Gastroesophageal sphincter (tissue), 4 donors: ENCODE data around the gene FFAR3. TPM values are rescaled to one million over a fixed set of nuclear protein-coding genes. Genes with fewer than 3 reads are reported as not detected.

Experiments
- ATAC-seq: fragments of 150-250 bp; one replicate; pipeline ENCODE4 v1.9.1; 2016; ENCODE audit warnings: mild to moderate bottlenecking, moderate library complexity
- H3K27ac ChIP-seq, 4 donors: fragments of 200-600 bp; sonication (generic) in 3 of 4; 1 replicate in 3 of 4; 2 replicates in 1 of 4; pipeline ENCODE4 v1.5.1; 2016 to 2019
- H3K27me3 ChIP-seq: fragments of 200-600 bp; sonication (generic); one replicate; pipeline ENCODE4 v1.5.1; 2019
- H3K36me3 ChIP-seq, 2 donors: fragments of 200-600 bp; sonication (generic); one replicate each; pipeline ENCODE4 v1.5.1; 2019; ENCODE audit warnings: control low read depth in 1 of 2
- H3K4me1 ChIP-seq, 3 donors: fragments of 200-600 bp; sonication (generic); 1 replicate in 2 of 3; 2 replicates in 1 of 3; pipeline ENCODE4 v1.5.1; 2016 to 2019; ENCODE audit warnings: control low read depth in 2 of 3
- H3K4me3 ChIP-seq, 2 donors: fragments of 200-600 bp; sonication (generic); one replicate each; pipeline ENCODE4 v1.5.1; 2019; ENCODE audit warnings: mild to moderate bottlenecking in 1 of 2, moderate library complexity in 1 of 2
- H3K9me3 ChIP-seq, 3 donors: fragments of 200-600 bp; sonication (generic); one replicate each; pipeline ENCODE4 v1.5.1; 2017 to 2019; ENCODE audit warnings: control low read depth in 2 of 3
- CTCF ChIP-seq, 4 experiments: fragments of 200-600 bp in 2 of 4; fragments of 450-650 bp in 2 of 4; sonication (generic) in 1 of 4; IDR thresholded peaks; one replicate each; pipeline ENCODE4 v1.5.1; 2017 to 2019; ENCODE audit warnings: antibody characterized with exemption in 4 of 4, mild to moderate bottlenecking in 2 of 4, moderate library complexity in 2 of 4
- EP300 ChIP-seq: sonication (generic); formaldehyde crosslinking; IDR thresholded peaks from one replicate; pipeline ENCODE4 v1.6.1; 2017; ENCODE audit warnings: antibody characterized with exemption, mild to moderate bottlenecking
- POLR2A ChIP-seq, 2 donors: fragments of 450-650 bp; IDR thresholded peaks; one replicate each; pipeline ENCODE4 v1.6.1; 2017; ENCODE audit warnings: antibody characterized with exemption in 2 of 2, mild to moderate bottlenecking in 2 of 2, moderate library complexity in 1 of 2
- POLR2AphosphoS5 ChIP-seq: sonication (generic); formaldehyde crosslinking; IDR thresholded peaks from one replicate; pipeline ENCODE4 v1.6.1; 2017; ENCODE audit warnings: antibody characterized with exemption
- WGBS, 2 donors: methylation state at CpG; one replicate each; pipeline ENCODE4 v1.1.5; 2018; ENCODE audit warnings: low coverage in 1 of 2; 5-methylcytosine and 5-hydroxymethylcytosine counted together
- total RNA-seq, 4 donors: library from RNA; depleted of rRNA; stranded (reverse); fragments of >200 nt; gene quantifications; one replicate each; pipeline ENCODE4 v1.1.0, GENCODE V29; 2016

The FFAR3 gene
- total RNA-seq, 4 donors from 2014 or later: 0.13 TPM; not detected in 3

DNA sequence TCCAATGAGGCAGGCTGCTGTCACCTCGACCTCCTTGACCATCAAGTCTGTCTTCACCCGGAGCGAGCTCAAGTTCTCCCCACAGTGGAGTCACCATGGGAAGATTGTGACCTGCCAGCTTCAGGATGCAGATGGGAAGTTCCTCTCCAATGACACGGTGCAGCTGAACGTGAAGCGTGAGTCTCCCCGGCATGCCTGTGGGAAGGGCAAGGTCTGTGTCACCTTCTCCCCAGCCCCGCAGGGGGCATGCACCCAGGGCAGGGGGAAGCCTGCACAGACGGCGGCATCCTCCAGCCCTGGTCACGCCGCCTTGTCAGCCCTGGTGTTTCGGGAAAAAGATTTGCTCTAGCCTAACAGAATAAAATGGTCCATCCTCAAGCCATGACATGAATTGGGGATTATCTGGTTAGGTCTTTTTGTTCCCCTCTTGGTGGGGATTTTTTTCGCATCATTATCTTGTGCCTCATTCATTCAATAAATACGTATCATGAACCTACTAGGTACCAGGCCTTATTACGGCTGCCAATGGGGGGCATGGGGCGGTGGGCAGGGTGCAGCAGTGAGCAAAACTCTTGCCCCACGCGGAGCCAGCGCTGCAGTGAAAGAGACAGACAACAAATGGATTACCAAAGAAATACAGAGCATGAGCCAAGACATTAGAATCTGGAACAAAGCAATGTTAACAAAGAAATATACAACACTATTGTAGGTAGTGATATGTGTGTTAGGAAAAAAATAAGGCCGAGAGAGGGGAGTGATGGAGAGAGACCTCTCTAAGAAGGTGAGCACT, 21.9 kb upstream of the FFAR3 start:
- 75 to 100% methylated on average over 2 to 4 of the region's 21 CpGs for WGBS, 2 donors
- no peak overlapping the region for H3K27ac ChIP-seq
- H3K4me3 ChIP-seq: no peak overlapping the region
- TF ChIP-seq CTCF (IDR thresholded peaks at IDR 0.05) (no peak), EP300 (no peak), POLR2AphosphoS5 (no peak), POLR2A (IDR thresholded peaks at IDR 0.05) (no peak)
- no peaks in the 10 kb centered on the region for H3K9me3 ChIP-seq
- no peaks in the 10 kb centered on the region for H3K36me3 ChIP-seq
- ATAC-seq: no peak
- H3K27me3 ChIP-seq: peaks cover 64% of the 10 kb centered on the region
- no peaks in the 10 kb centered on the region for H3K4me1 ChIP-seq

GRCh38 chr19:35337097-35337983, 20.9 kb upstream of the FFAR3 start:
- 70 to 86% methylated on average over 13 to 15 of the region's 25 CpGs for whole genome bisulfite sequencing, 2 donors
- Histone ChIP-seq H3K4me1 (no peaks in the 10 kb centered on the region), H3K27me3 (peaks cover 54% of the 10 kb centered on the region), H3K9me3 (no peaks in the 10 kb centered on the region), H3K4me3 (no peak overlapping the region), H3K27ac (no peak overlapping the region), H3K36me3 (no peaks in the 10 kb centered on the region)
- no peak for ATAC-seq
- TF ChIP-seq EP300 (no peak), CTCF (IDR thresholded peaks at IDR 0.05) (no peak), POLR2A (IDR thresholded peaks at IDR 0.05) (no peak), POLR2AphosphoS5 (no peak)

DNA sequence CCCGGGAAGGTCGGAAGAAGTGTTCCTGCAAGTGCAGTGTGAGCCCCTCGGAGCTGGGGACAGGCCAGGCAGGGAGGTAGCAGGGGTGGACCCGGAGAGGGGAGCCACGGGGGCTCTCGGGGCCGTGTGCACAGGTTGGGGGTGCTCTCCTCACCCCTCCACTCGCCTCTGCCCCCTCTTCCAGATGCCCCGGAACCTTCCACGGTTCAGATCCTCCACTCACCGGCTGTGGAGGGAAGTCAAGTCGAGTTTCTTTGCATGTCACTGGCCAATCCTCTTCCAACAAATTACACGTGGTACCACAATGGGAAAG, 20.3 kb upstream of the FFAR3 start:
- 69 to 71% methylated on average over 4 to 12 of the region's 13 CpGs for WGBS, 2 donors
- ATAC-seq: no peak
- no peak for TF ChIP-seq POLR2A (IDR thresholded peaks at IDR 0.05)
- no peak for TF ChIP-seq POLR2AphosphoS5
- TF ChIP-seq EP300: no peak
- TF ChIP-seq CTCF (IDR thresholded peaks at IDR 0.05): no peak
- Histone ChIP-seq H3K4me1 (no peaks in the 10 kb centered on the region), H3K4me3 (no peak overlapping the region), H3K9me3 (no peaks in the 10 kb centered on the region), H3K36me3 (no peaks in the 10 kb centered on the region), H3K27ac (no peak overlapping the region), H3K27me3 (peaks cover 48% of the 10 kb centered on the region)

- 93% methylated on average over 3 of the region's 11 CpGs; no CpG with 5 or more reads in 1 of the 2 donors for WGBS, 2 donors
- H3K27me3 ChIP-seq: peaks cover 41% of the 10 kb centered on the region
- no peaks in the 10 kb centered on the region for H3K9me3 ChIP-seq
- no peaks in the 10 kb centered on the region for H3K36me3 ChIP-seq
- no peak overlapping the region for H3K27ac ChIP-seq
- no peak overlapping the region for H3K4me3 ChIP-seq
- H3K4me1 ChIP-seq: no peaks in the 10 kb centered on the region
- ATAC-seq: no peak
- TF ChIP-seq EP300: no peak
- no peak for TF ChIP-seq CTCF (IDR thresholded peaks at IDR 0.05)
- no peak for TF ChIP-seq POLR2A (IDR thresholded peaks at IDR 0.05)
- TF ChIP-seq POLR2AphosphoS5: no peak
Observed at GRCh38 chr19:35340431-35340830, 17.8 kb upstream of the FFAR3 start.
